OCI-LY7 (cell line): ENCODE data around the gene NRROS. TPM values are rescaled to one million over a fixed set of nuclear protein-coding genes. Genes with fewer than 3 reads are reported as not detected.
A peak's percentile ranks its signal among the peaks of the same experiment; 100 is the strongest.

Source experiments
- BruUV-seq: library from RNA; stranded (reverse); fragments of 400-500 nt; replicated peaks from 2 replicates; lab custom pipeline; 2021; lab: Mats Ljungman, UMichigan
- CTCF ChIA-PET: fragments of 300-600 bp; sonication (Branson Sonifier 250); formaldehyde crosslinking; loops from one replicate; lab custom pipeline; 2022; ENCODE audit warnings: antibody characterized with exemption; ENCODE audit not compliant: unreplicated experiment; lab: Charles Lee
- POLR2A ChIA-PET: fragments of 300-600 bp; sonication (Branson Sonifier 250); formaldehyde crosslinking; loops from one replicate; lab custom pipeline; 2022; ENCODE audit warnings: antibody characterized with exemption; lab: Charles Lee
- DNase-seq: peaks from one replicate; pipeline ENCODE4 v3.0.0-alpha.2; 2015; ENCODE audit warnings: low spot score
- H2AFZ ChIP-seq: fragments of 200-600 bp; sonication (generic), shearing (Covaris generic); 2 replicates; pipeline ENCODE4 v1.6.1; 2014; ENCODE audit warnings: mild to moderate bottlenecking, antibody characterized with exemption, low read length, moderate library complexity
- H3K27ac ChIP-seq: fragments of 200-600 bp; sonication (generic); 2 replicates; pipeline ENCODE4 v1.5.1; 2014; ENCODE audit warnings: mixed run types, low read depth, mild to moderate bottlenecking, moderate library complexity, low read length, inconsistent platforms; ENCODE audit not compliant: poor library complexity, severe bottlenecking
- H3K36me3 ChIP-seq: fragments of 200-600 bp; sonication (generic); 2 replicates; pipeline ENCODE4 v1.6.1; 2014; ENCODE audit warnings: mild to moderate bottlenecking, antibody characterized with exemption, low read length, moderate library complexity, mixed read lengths; ENCODE audit not compliant: insufficient read depth
- H3K4me1 ChIP-seq: fragments of 200-600 bp; sonication (generic); 2 replicates; pipeline ENCODE4 v1.5.1; 2014; ENCODE audit warnings: mild to moderate bottlenecking, low read length; ENCODE audit not compliant: insufficient read depth, poor library complexity, severe bottlenecking
- H3K4me2 ChIP-seq: fragments of 200-600 bp; sonication (generic); 2 replicates; pipeline ENCODE4 v1.6.1; 2014; ENCODE audit warnings: mild to moderate bottlenecking, low read length
- H3K4me3 ChIP-seq: fragments of 200-600 bp; sonication (generic); 2 replicates; pipeline ENCODE4 v1.5.1; 2014; ENCODE audit warnings: mild to moderate bottlenecking, low read depth, low read length; ENCODE audit not compliant: poor library complexity, severe bottlenecking
- H3K79me2 ChIP-seq: fragments of 200-600 bp; sonication (generic); 2 replicates; pipeline ENCODE4 v1.6.1; 2016; ENCODE audit warnings: low read depth, mild to moderate bottlenecking, low read length, moderate library complexity, mixed read lengths; ENCODE audit not compliant: insufficient read depth
- H3K9me2 ChIP-seq: fragments of 200-600 bp; sonication (generic); 2 replicates; pipeline ENCODE4 v1.6.1; 2016; ENCODE audit warnings: mild to moderate bottlenecking, low read length, mixed read lengths; ENCODE audit not compliant: insufficient read depth
- H3K9me3 ChIP-seq: fragments of 200-600 bp; sonication (generic); 2 replicates; pipeline ENCODE4 v1.6.1; 2014; ENCODE audit warnings: mild to moderate bottlenecking, mixed run types, low read length, mixed read lengths
- H4K20me1 ChIP-seq: fragments of 200-600 bp; sonication (generic); 2 replicates; pipeline ENCODE4 v1.6.1; 2014; ENCODE audit warnings: mild to moderate bottlenecking, antibody characterized with exemption, low read length, moderate library complexity, mixed read lengths; ENCODE audit not compliant: insufficient read depth
- EZH2phosphoT487 ChIP-seq: fragments of 200-600 bp; sonication (generic); IDR thresholded peaks from 2 replicates; pipeline ENCODE4 v1.6.1; 2018; ENCODE audit warnings: low read depth, borderline replicate concordance, mild to moderate bottlenecking, mixed run types, antibody characterized with exemption, low read length, moderate library complexity, mixed read lengths
- intact Hi-C: fragments of 100-400 bp; cut with micrococcal nuclease; formaldehyde crosslinking; loops from one replicate; pipeline ENCODE4 v1.10.0; 2022; ENCODE audit not compliant: unreplicated experiment
- total RNA-seq, 2 experiments: library from RNA; depleted of rRNA in 1 of 2; stranded (reverse); fragments of >200 nt in 1 of 2; shearing (Covaris generic) in 1 of 2; gene quantifications; 2 replicates each; pipeline ENCODE4 v1.2.3, GENCODE V29; 2014 to 2022
- TF ChIP-seq, protein P1 (sequence below): fragments of 200-600 bp; sonication (generic); conservative IDR thresholded peaks from 2 replicates; pipeline ENCODE4 v1.5.1; 2014; ENCODE audit warnings: mild to moderate bottlenecking, antibody characterized with exemption, low read length, moderate library complexity, mixed read lengths

Gene NRROS
- total RNA-seq, 2 experiments from 2014 or later, result 1.1 to 3.8 TPM

DNA sequence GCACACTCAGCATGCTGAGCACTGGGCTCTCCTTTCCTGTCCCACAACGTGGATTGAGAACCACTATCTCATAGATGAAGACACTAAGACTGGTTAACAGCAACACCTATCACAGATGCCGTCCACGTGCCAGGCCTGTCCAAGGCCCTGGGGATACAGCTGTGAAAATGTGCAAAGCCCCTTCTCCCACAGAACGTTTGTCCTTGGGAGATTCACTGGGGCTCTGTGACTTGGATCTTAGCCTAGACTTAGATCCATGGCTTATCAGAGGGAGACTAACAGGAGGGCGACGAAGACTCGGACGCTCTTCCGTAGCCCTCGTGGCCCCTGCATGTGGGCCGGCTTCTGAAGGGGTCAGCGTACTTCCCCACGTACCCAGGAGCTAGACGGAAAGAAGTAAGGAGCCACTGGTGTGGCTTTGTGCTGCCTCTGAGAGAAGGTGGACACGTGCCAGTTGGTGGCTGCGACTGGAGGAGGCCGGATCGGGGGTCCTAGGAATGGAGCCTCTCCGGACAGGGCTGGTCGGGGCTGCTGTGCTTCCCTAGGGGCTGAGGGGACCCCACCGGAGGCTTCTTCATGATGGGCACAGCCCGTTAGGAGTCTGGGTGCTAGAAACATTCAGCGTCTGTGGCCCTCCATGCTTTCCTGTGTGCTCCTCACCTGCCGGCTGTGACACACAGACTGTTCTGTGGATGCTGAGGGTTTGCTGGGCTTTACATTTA, 964 bp downstream of the NRROS start:
- no peaks in the 10 kb centered on the region for H3K9me2 ChIP-seq
- H3K4me2 ChIP-seq, result peak overlapping the region; percentile 84; the same call in 1 of the 2 replicates
- peaks cover 52% of the 10 kb centered on the region for H3K4me1 ChIP-seq
- no peaks in the 10 kb centered on the region for H4K20me1 ChIP-seq
- BruUV-seq, result no TSS peak
- H3K27ac ChIP-seq, result no peak overlapping the region
- no peak overlapping the region for H2AFZ ChIP-seq
- no peak for DNase-seq
- H3K4me3 ChIP-seq, result peak overlapping the region; percentile 64
- CTCF ChIA-PET, result no interaction called here
- no peaks in the 10 kb centered on the region for H3K79me2 ChIP-seq
- no peaks in the 10 kb centered on the region for H3K36me3 ChIP-seq
- POLR2A ChIA-PET, result interaction anchor here (0.6 kb wide), 1 partner anchor 9 kb away, joined by 5 read pairs; no protein-coding TSS in a partner anchor
- H3K9me3 ChIP-seq, result no peaks in the 10 kb centered on the region
- intact Hi-C loops, result no loop called here
- TF ChIP-seq EZH2phosphoT487, result no peak
- TF ChIP-seq, protein P1, sequence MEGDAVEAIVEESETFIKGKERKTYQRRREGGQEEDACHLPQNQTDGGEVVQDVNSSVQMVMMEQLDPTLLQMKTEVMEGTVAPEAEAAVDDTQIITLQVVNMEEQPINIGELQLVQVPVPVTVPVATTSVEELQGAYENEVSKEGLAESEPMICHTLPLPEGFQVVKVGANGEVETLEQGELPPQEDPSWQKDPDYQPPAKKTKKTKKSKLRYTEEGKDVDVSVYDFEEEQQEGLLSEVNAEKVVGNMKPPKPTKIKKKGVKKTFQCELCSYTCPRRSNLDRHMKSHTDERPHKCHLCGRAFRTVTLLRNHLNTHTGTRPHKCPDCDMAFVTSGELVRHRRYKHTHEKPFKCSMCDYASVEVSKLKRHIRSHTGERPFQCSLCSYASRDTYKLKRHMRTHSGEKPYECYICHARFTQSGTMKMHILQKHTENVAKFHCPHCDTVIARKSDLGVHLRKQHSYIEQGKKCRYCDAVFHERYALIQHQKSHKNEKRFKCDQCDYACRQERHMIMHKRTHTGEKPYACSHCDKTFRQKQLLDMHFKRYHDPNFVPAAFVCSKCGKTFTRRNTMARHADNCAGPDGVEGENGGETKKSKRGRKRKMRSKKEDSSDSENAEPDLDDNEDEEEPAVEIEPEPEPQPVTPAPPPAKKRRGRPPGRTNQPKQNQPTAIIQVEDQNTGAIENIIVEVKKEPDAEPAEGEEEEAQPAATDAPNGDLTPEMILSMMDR, result no peak

DNA sequence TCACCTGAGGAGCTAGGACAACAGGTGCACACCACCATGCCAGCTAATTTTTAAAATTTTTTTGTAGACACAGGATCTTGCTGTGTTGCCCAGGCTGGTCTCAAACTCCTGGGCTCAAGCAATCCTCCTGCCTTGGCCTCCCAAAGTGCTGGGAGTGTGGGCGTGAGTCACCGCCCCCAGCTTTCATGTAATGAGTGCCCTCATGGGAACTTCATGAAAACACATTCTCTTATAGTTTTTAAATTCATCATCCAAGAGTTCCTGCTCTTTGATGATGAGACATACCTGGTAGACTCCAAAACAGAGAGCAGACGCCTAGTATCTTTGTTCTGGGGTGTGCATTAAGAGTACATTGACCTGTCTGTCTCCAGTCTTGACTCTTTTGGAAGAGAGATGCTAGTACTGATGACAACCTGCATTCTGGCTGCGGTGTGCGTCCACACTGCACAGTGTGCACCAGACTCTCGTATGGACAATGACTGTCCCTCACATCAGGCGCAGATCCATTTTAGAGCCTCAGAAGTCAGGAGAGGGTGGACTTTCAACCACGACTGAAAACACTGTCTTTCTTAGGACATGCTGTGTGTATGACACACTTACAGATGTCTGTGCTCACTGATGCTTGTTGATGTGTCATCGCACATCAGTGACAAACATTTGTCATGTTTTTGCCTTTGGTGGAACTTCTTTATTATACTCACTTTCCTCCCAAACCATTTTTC, 2.0 kb downstream of the NRROS start:
- peak overlapping the region; percentile 49; the same call in 1 of the 2 replicates for H3K4me2 ChIP-seq

More for the DNA sequence above, 2.0 kb downstream of the NRROS start:
- no TSS peak for BruUV-seq
- peaks cover 52% of the 10 kb centered on the region for H3K4me1 ChIP-seq
- TF ChIP-seq, protein P1, result no peak
- no peak for TF ChIP-seq EZH2phosphoT487
- intact Hi-C loops, result no loop called here
- no peak overlapping the region for H2AFZ ChIP-seq
- DNase-seq, result no peak
- no peaks in the 10 kb centered on the region for H3K79me2 ChIP-seq
- POLR2A ChIA-PET, result interaction anchor here (0.7 to 1.1 kb wide), 3 partner anchors 9 to 358 kb away, joined by 3 to 8 read pairs (median 6); no protein-coding TSS in a partner anchor
- H3K9me2 ChIP-seq, result no peaks in the 10 kb centered on the region
- no peaks in the 10 kb centered on the region for H3K36me3 ChIP-seq
- CTCF ChIA-PET, result no interaction called here
- no peak overlapping the region for H3K27ac ChIP-seq
- H3K9me3 ChIP-seq, result no peaks in the 10 kb centered on the region
- H3K4me3 ChIP-seq, result no peak overlapping the region
- H4K20me1 ChIP-seq, result no peaks in the 10 kb centered on the region
